ENCODE results near the gene TSC2. TPM values are rescaled to one million over a fixed set of nuclear protein-coding genes. Genes with fewer than 3 reads are reported as not detected.
A peak's percentile ranks its signal among the peaks of the same experiment; 100 is the strongest.

The TSC2 gene
- total RNA-seq, 2 donors from 2014 or later = 54.3 to 73.4 TPM

DNA sequence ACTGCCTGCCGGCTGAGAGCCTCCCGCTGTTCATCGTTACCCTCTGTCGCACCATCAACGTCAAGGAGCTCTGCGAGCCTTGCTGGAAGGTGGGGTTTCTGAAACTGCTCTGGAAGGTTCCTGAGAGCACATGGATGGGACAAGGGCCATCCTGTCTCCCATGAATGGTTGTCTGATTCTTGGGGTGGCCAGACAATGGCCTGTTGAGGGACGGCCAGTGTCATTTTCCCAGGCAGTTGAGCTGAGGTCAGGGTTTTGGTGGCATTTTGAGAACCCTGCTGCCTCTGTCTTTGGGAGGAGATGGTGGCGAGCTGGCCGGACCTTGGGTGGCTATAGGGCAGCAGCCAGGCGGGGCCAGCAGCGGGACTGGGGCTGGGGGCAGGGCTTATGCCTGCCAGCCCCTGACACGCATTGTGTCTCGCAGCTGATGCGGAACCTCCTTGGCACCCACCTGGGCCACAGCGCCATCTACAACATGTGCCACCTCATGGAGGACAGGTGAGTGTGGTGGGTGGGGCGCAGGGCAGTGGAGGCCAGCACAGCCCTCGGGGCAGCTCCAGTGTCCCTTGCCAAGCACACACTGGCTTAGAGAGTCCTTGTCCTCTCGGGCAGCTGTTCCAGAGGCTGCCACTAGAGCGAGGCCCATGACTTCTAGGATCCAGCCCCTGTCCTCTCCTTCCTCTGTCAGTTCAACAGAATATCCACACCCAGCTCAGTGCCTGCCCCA is 9.1 kb downstream of the TSC2 start:
- intact Hi-C loops (cut with DNase I) = loop anchor here in 1 of 2 donors (10.0 kb wide), 1 partner anchor 48 kb away; no protein-coding TSS in a partner anchor
- no peak for ATAC-seq
- no peak for DNase-seq

DNA sequence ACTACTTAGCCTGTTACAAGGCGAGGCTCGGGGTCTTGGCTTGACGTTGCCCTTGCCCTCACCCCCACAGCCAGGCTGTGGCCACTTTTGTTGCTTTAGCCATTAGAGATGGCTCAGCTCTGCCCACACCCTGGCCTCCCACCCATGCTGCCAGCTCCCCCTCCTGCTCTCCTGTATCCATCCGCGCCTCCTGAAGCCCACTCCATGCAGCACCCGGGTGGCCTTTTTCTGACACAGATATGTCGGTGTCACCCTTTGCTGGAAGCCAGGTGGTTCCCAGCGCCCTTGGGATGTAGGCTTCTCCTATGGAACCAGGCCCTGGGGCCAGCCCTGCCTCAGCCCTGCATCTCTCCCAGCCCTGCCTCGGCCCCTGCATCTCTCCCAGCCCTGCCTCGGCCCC is 9.7 kb downstream of the TSC2 start:
- intact Hi-C loops (cut with DNase I) = loop anchor here in 1 of 2 donors (10.0 kb wide), 1 partner anchor 47 kb away; no protein-coding TSS in a partner anchor

DNA sequence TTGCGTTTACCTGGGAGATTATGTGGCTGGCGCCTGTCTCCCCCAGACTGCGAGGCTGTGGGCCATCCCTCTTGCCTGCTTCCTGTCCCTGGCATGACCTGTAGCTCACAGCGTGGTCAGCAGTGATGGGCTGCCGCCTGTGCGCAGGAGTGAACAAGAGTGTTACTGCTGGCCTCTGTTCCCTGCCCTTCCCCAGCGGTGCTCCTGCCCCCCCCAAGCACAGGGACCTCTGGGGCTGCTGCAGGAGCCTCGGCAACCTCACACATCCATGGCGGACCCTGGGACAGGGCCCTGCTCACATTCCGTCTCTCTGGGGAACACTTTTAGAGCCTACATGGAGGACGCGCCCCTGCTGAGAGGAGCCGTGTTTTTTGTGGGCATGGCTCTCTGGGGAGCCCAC is 10.6 kb downstream of the TSC2 start:
- no peak for ATAC-seq
- no peak for DNase-seq
- intact Hi-C loops (cut with DNase I) = loop anchor here in 1 of 2 donors (10.0 kb wide), 1 partner anchor 46 kb away; no protein-coding TSS in a partner anchor

More for the DNA sequence above, 9.7 kb downstream of the TSC2 start:
- no peak for DNase-seq
- ATAC-seq = no peak

DNA sequence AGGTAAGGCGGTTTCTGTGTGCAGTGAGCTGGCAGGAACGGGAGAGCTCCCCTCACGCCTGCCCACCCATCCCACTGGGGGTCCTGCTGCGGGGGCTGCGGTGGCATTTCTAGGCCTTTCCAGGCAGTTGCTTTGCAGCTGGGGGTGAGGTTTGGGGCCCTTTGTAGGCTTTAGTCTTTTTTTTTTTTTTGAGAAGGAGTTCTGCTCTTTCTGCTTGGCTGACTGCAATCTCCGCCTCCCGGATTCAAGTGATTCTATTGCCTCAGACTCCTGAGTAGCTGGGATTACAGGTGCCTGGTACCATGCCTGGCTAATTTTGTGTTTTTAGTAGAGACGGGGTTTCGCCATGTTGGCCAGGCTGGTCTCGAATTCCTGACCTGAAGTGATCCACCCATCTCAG is 11.1 kb downstream of the TSC2 start:
- DNase-seq = no peak
- intact Hi-C loops (cut with DNase I) = loop anchor here in 1 of 2 donors (10.0 kb wide), 1 partner anchor 46 kb away; no protein-coding TSS in a partner anchor
- ATAC-seq = no peak

DNA sequence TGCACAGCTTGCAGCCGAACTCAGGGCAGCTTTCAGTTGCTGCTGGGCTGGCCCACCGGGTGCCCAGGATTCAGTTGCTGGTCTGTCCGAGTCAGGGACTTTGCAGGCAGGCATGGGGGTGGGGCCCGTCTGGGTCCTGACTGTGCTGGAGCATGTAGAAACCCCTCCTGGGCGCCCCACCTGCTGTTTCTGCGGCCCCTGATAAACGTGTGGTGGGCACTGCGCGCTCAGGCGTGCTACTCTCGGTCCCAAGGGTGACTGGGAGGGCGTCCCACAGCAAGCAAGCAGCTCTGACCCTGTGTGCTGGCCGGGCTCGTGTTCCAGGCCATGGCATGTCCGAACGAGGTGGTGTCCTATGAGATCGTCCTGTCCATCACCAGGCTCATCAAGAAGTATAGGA is 12.6 kb downstream of the TSC2 start:
- ATAC-seq (no peak), DNase-seq (no peak)
- intact Hi-C loops (cut with DNase I) = no loop called here

DNA sequence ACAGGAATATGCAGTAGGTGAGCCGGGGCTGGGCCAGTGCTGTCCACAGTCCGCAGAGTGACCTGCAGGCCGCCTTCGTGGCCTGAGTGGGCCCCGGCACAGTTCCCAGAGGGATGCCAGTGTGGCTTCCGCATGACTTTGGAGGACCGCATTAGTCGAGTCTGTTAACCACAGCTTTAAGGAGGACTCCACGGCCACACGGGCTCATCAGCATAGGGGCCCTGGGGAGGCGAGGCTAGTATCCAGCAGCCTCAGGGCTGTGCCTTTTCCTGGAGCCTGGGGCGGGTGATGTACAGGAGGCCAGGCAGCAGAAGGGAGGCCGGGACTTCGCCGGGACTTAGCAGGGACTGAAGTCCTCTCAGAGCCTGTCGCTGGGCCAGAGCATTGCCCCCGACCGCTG is 13.2 kb downstream of the TSC2 start:
- ATAC-seq (no peak), DNase-seq (no peak)
- intact Hi-C loops (cut with DNase I) = no loop called here

DNA sequence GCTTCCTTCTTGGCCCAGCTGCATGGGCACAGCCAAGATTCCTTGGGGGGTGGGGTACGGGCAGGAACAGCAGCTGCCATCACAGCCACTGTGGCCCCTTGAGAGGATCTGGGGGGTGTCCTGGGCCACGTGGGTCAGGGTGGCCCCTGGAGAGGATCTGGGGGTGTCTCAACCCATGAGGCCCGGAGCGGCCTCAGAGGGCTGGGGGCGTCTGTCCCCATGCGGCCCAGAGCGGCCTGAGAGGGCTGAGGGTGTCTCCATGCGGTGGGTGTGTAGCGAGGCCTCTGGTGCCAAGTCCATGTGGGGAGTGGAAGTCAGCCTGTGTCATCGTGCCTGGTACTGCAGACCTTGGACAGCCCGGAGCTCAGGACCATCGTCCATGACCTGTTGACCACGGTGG is 13.7 kb downstream of the TSC2 start:
- intact Hi-C loops (cut with DNase I) = no loop called here
- no peak for ATAC-seq
- no peak for DNase-seq

DNA sequence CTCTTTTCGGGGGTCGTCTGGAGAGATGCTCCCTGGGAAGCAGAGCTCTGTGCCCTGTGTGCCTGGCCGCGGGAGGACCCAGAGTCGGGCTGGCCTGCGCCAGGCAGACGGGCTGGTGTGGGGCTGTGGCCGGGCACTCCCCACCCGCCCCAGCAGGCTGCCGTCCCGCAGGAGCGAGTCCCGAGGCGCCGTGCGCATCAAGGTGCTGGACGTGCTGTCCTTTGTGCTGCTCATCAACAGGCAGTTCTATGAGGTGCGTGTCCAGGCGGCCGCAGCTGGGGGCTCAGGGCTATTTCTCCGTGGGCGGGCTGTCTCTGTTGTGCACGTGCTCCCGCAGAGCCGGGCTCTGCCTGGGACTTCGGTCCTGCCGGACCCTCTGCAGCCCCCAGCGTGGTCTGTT is 15.0 kb downstream of the TSC2 start:
- ATAC-seq = no peak
- no peak for DNase-seq
- intact Hi-C loops (cut with DNase I) = no loop called here

DNA sequence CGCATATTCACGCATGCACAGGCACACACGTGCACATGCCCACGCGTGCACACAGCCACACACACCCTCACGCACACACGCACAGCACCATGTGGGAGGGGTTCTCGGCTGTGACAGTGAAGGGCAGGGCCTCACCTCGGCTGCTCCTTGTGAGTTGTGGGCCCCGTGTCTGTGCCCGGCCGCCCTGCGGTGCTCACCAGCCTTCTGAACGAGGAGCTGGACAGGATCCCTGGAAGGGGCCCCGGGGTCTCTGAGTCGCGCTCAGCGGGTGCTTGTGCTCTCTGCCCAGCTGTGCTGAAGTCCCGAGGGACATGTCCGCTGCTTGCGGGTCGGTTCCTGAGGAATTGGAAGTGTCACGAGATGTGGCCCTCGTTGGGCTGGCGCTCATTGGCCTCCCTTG is 16.1 kb downstream of the TSC2 start:
- ATAC-seq (no peak), DNase-seq (no peak)
- intact Hi-C loops (cut with DNase I) = no loop called here

DNA sequence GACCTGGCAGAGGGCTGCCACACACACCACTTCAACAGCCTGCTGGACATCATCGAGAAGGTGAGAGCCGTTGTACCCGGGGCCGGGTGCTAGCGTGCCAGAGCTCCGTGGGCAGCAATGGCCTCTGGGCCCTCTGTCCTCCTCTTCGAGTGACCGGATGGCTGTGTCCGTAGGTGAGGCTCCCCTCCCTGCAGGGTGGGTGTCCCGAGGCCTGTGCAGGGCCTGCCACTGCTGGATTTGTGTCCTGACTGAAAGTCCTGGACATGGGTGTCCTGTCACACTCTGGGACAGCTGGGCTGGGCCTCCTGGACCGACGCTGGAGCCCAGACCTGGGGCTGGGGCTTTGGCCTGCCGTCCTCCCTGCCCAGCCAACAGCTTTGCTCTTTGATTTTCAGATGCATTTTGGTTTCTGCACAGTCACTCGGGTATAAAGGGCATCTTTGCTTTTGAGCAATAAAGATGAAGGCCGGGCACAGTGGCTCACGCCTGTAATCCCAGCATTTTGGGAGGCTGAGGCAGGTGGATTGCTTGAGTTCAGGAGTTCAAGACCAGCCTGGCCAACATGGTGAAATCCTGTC is 16.7 kb downstream of the TSC2 start:
- ATAC-seq (no peak), DNase-seq (no peak)
- intact Hi-C loops (cut with DNase I) = no loop called here

DNA sequence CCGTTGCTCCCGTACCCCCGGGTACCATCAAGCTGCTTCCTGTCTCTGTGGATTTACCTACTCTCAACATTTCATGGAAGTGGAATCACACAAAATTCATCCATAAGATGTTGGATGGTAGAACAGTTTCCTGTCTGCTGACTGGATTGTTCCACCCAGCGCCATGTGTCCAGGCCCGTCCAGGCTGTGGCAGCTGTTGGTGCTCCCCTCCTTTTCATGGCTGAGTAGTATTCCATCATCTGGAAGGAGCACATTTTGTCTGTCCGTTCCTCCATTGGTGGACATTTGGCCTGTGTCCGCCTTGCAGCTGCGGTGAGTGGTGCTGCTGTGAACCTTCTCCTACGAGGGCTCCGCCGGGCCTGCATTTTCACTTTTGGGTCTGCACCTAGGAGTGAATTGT is 18.4 kb downstream of the TSC2 start:
- no peak for DNase-seq
- ATAC-seq = no peak

DNA sequence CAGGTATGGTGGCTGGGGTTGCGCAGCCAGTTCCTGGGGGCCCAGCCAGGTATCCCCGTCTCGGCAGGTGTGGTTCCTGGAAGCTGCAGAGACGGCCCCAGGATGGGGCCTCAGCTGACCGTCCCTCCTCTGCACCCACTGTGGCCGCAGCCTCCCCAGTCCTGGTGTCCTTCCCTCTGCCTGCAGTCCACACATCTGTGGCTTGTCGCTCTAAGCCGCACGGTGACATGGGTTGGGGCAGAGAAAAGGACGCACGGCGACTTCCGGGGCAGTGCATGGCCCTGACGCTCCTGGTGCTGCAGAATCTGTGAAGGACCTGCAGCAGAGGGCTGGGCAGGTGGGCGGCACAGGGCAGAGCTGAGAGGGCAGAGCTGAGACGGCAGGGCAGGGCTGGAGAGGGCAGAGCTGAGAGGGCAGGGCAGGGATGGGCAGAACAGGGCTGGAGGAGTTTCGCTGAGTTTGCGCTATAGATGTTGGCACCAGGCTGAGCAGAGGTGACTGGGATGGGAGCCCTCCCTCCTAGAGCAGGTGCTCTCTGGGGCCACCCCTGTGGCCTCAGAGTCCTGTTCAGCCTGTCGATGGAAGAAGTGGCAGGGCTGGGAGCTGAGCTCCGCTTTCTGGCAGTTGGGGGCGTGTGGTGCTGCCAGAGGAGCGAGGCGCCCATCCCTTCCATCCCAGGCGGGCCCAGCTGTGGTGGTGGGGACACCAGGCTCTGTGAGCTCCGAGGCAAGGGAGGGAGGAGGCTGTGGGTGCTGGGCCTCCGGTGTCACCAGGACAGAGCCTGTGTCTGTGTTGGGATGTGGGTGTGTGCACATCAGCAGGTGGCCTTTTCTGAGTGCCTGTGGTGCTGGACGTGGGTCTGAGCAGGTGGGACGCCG is 23.0 kb downstream of the TSC2 start:
- intact Hi-C loops (cut with DNase I) = no loop called here
- ATAC-seq = peak in 1 of 2 donors; percentile 14
- peak; percentile 14 for DNase-seq

More for the DNA sequence above, 18.4 kb downstream of the TSC2 start:
- intact Hi-C loops (cut with DNase I) = no loop called here

DNA sequence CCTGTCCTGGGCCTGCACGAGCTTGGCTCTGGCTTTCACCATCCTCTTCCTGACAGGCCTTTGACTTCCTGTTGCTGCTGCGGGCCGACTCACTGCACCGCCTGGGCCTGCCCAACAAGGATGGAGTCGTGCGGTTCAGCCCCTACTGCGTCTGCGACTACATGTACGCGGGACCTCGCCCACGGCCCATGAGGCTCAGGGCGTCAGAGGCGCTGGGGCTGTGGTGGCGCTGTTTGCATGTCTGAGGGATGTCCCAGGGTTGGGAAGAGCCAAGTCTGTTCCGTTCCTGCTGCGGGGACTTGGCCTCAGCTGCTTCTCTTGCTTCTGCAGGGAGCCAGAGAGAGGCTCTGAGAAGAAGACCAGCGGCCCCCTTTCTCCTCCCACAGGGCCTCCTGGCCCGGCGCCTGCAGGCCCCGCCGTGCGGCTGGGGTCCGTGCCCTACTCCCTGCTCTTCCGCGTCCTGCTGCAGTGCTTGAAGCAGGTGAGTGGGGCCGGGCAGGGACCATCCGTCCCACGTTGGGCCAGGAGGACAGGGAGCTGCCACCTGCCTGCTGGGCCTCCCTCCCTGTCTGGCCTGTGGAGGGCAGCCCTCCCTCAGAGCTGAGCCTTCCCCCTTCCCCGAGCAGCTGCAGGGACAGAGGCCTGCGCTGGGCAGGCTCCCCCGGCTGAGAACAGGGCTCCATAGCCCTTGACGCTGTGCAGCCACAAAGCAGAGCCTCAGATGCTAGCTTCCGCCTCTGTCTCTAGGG is 23.8 kb downstream of the TSC2 start:
- peak; percentile 25 for DNase-seq
- intact Hi-C loops (cut with DNase I) = no loop called here
- peak; percentile 37 to 46 for ATAC-seq

DNA sequence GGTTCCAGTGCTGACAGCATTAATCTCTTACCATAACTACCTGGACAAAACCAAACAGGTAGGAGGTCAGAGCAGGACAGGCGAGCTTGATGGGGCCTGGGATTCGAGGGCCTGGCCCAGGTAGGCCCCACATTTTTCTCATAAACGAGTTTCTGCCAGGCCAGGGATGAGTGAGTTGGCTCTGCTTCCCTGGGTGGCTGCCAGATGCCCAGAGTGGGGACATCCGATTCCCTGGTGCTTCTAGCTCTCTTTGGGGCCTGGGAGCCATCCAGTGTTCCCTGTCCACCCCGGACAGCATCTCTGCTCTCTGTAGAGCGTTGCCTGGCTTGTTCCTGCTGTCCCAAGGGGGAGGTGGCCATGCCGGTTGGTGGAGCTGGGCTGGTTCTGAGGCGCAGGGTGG is 25.1 kb downstream of the TSC2 start:
- DNase-seq = no peak
- ATAC-seq = no peak
- intact Hi-C loops (cut with DNase I) = no loop called here

DNA sequence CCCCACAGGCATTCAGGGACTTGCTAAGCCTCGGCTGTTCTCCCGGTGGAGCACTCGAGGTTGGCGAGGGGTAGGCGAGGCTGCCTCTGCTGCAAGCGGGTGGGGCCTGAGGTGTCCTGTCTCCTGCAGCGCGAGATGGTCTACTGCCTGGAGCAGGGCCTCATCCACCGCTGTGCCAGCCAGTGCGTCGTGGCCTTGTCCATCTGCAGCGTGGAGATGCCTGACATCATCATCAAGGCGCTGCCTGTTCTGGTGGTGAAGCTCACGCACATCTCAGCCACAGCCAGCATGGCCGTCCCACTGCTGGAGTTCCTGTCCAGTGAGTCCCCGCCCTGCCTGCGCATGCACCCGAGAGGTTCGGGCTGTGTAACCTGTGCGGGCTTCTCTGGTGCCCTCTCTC is 26.3 kb downstream of the TSC2 start:
- intact Hi-C loops (cut with DNase I) = no loop called here
- ATAC-seq (no peak), DNase-seq (peak; percentile 18)

DNA sequence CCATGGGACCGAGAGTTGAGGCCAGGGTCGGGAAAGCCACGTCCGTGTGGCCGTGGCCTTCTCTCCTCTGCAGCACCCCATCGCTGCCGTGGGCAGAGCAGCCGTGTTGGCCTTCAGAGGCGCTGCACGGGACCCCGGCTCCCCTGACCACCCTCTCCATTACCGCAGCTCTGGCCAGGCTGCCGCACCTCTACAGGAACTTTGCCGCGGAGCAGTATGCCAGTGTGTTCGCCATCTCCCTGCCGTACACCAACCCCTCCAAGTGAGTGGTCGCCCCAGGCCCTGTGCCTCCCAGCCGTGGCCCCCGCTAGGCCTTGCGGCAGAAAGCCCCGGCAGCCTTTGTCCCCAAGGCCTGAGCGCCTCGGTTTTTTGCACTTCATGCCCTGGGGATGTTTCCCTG is 27.8 kb downstream of the TSC2 start:
- intact Hi-C loops (cut with DNase I) = no loop called here
- ATAC-seq (no peak), DNase-seq (no peak)

DNA sequence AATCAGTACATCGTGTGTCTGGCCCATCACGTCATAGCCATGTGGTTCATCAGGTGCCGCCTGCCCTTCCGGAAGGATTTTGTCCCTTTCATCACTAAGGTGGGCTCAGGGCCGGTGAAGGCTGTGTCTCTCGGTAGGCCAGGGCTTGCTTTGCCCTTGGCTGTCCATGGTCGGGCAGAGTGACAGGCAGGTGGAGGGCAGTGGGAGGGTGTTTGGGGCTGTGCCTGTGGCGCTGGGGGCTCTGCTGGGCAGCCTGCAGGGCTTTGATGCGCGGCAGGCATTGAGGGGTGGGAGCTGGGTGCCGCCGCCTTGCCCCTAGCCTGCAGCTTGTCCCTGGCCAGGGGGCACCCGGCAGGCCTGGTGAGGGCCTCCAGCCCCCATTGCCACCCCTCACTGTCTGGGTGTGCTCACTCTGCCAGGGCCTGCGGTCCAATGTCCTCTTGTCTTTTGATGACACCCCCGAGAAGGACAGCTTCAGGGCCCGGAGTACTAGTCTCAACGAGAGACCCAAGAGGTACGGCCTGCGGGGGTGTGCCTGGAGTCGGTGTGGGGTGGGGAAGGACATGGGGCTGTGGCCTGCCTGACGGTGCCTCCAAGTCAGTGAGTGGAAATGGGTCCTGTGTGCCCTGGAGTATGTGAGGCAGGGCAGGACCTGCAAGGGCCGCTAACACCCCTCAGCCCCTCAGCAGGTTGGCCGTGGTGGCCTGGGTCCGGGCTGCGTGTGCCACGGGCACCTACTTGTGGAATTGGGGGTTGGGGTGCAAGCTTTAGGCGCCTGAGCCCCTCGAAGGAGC is 28.5 kb downstream of the TSC2 start:
- ATAC-seq = no peak
- DNase-seq = no peak
- intact Hi-C loops (cut with DNase I) = no loop called here

DNA sequence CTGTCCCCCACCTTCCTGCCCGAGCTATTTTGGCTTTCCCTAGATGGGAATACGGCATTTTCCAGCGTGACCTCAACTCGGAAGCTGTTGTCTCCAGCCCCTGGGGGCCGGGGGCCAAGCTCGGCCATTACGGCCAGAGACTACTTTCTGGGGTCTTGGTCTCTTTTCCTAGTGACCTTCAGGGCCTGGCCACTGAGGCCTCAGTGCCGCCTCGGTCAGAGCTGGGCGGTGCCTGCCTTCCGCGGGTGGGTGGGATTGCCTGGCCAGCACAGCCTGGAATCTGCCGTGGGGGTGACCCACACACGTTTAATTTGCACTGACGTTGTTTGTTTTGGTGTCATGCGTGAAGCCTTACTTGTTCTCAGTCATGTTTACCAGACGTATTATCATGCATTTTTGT is 29.2 kb downstream of the TSC2 start:
- DNase-seq (no peak), ATAC-seq (no peak)
- intact Hi-C loops (cut with DNase I) = no loop called here

DNA sequence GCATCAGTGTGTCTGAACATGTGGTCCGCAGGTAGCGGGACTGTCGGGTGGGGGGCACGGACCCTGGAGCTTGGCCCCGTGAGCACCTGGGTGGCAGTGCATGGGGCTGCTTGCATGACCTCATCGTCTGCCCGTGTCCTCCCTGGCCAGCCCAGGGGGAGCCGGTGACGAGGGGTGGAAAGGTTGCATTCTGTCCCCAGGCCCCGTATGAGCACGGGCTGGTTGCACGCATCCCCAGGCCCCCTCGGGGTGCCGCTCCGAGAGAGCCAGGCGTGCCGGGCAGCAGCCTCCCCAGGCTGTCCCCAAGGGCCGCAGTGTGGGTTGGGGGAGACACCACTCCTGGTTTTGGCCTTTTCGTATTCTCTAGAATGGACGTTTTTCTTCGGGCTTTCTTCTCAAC is 29.9 kb downstream of the TSC2 start:
- DNase-seq (no peak), ATAC-seq (no peak)
- intact Hi-C loops (cut with DNase I) = no loop called here

All from left cardiac atrium (tissue), 4 donors.